ENCODE results near the gene SARDH.
"Not testable (repeated sequence)": the region's sequence is repeated elsewhere in the genome, so short reads cannot be mapped to it uniquely, and the experiment has no call there.

Gene SARDH

GRCh38 chr9:133754688-133755227, 16.6 kb upstream of the SARDH start:
- no peak for DNase-seq

- DNase-seq = no peak
These were observed 16.0 kb upstream of the SARDH start for GRCh38 chr9:133754187-133754586.

- DNase-seq = no peak
These were observed 14.7 kb upstream of the SARDH start for GRCh38 chr9:133752739-133753446.

- DNase-seq = no peak
These were observed 13.0 kb upstream of the SARDH start for GRCh38 chr9:133750982-133751649.

DNA sequence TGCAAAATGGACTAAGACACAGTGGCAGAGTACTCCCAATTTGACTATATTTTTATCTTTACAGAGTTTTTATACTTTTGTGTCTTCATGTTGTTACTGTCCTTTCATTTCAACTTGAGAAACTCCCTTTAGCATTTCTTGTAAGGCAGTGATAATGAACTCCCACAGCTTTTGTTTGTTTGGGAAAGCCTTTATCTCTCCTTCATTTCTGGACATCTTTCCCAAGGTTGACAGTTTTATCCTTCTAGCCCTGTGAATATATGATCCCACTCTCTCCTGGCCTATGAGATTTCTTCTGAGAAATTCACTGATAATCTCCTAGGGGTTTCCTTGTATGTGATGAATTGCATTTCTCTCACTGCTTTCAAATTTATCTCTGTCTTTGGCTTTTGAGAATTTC, 9.2 kb upstream of the SARDH start:
- DNase-seq = no peak

- not testable (repeated sequence) for DNase-seq
These were observed 6.4 kb upstream of the SARDH start for GRCh38 chr9:133744528-133744927.

DNA sequence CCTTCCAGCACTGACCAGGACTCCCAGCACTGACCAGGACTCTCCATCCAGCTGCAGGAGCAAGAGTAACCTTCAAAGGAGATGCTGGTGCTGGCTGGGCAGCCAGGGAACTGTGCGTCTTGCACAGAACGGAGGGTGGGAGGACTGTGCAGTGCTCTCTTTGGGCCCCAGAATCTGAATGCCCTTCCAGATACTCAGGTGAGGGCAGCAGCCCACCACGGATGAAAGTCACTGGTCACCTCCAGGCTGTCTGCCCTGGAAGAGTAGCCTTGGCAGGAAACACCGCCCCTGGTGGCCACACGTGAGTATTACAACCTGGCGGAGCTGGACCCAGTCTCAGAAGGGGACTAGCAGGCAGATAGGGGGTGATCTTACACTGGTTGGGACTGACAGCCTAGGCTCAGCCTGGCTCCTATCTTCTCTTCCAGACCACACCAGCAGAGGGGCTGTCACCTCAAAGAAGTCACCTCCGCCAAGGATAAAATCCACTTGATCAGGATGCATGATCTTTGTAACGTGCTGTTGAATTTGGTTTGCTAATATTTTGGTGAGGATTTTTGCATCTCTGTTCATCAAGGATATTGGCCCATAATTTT, 4.8 kb upstream of the SARDH start:
- DNase-seq = peak; percentile 42

DNA sequence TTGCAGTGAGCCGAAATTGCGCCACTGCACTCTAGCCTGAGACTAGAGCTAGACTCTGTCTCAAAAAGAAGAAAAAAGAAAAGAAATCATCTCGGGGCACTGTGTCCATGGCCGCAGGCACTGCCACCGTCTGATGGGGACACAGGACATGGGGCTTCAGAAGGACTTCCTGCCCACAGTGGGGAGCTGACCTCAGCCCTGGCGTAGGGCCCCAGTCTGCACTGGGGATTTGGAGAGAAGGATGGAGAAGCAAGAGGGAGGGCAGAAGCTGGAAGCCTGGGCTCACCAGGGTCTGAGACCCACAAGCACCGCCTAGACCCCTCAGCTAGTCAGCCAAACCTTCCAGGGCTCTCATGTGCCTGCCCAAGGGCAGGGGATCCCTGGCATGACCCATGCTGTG, 4.1 kb upstream of the SARDH start:
- no peak for DNase-seq

DNA sequence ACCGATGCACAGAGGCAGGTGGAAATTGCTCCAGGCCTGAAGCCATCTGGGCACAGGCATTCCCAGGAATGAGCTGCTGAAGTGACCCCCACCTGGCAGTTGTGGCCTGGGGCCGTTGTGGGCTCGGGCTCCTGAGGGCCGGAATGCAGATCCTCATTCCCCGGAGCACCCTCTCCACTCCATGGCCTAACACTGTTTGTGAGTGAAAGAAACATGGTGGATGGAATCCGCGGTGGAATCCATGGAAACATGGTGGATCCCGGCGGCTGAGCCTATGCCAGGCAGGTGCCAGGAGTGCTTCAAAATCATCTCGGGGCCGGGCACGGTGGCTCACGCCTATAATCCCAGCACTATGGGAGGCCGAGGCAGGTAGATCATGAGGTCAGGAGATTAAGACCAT, 3.6 kb upstream of the SARDH start:
- no peak for DNase-seq

DNA sequence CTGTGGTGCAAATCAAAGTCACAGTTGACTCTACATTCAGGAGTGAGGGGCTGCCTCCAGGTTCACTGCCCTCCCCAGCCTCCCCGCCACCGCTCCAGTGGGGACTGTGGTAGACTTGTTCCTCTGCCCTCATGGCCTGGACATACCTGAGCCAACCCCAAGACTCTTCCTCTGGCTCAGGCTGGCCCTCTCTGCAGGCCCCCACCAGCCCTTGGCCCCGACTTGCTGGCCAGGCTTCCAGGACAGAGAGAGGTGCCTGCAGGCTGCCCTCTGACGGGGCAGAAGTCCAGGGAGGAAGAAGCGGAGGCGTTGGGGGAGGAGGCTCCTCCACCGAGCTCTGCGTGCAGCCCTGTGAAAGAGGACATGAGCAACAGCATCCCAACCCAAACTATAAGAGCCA, 2.8 kb upstream of the SARDH start:
- DNase-seq = no peak

DNA sequence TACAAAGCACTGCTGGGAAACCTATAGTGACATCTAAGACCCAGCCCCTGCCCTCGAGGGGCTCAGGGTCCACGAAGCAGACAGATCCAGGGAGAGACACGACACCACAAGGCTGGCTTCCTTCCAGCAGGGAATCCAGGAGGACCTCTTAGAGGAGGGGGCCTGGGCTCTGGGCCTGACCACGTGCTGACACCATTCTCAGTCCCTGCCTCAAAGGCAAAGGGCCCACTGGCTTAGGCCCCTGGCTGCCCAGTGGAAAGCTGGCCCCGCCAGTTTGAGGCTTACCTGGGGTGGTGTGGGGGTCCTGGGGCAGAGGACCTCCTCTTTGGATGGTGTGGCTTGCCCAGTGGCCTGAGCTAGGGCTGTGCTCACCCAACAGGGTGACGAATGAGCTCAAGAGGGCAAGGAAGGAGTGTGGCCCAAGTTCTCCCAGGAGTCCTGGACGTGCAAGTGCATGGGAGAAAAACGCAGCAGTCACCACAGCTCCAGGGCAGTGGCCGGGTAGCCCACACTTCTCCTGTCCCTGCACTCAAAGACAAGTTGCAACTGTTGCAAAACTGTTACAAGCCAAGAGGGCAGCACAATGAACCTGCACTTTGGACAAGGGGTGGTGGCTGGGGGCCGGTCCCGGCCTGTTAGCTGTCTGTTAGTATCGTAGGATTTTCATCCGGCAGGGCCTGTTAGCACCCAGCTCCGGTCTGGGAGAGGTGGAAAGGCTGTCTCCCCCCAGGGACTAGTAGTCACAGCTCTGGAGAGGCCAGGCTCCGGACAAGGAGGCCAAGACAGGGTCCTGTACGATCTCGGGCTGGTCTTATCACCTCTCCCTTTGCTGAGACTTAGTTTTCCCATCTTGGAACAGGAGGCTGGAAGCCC, 1.5 kb upstream of the SARDH start:
- DNase-seq = no peak

GRCh38 chr9:133738640-133739225, 581 bp upstream of the SARDH start:
- no peak for DNase-seq

GRCh38 chr9:133737071-133737773, 930 bp downstream of the SARDH start:
- DNase-seq = no peak

- no peak for DNase-seq
These were observed 2.2 kb downstream of the SARDH start for GRCh38 chr9:133735931-133736330.

- no peak for DNase-seq
These were observed 2.8 kb downstream of the SARDH start for GRCh38 chr9:133735415-133735775.

GRCh38 chr9:133734590-133735414, 3.4 kb downstream of the SARDH start:
- DNase-seq = no peak

- DNase-seq = no peak
These were observed 4.2 kb downstream of the SARDH start for GRCh38 chr9:133733796-133734533.

DNA sequence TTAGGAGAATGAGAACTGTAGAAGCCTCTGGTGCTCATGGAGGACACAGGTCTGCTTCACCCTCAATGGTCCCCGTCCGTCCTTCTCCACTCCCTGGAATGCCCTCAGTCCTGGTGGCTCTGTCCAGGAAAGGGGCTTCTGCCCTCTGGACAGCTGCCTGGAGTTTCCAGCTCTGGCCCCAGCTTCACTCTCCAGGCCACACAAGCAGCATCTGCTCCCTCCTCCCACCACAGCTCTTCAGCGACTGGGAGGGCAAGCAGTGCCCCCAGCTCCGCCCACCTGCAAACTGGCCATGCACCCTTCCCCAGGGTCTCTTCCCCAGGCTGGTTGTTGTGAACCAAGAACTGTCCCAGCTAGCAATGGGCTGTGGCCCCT, 4.7 kb downstream of the SARDH start:
- DNase-seq = no peak

- DNase-seq = no peak
These were observed 5.3 kb downstream of the SARDH start for GRCh38 chr9:133732639-133733408.

Measured in NCI-H2171 (cell line).